ENCODE data around the gene TANK. TPM values are rescaled to one million over a fixed set of nuclear protein-coding genes. Genes with fewer than 3 reads are reported as not detected.

TANK gene
- total and polyA plus RNA-seq, 2 of the 8 experiments (the other 6 are each of a cell fraction or from before 2014, with no cell fraction given), result 7.0 to 26.1 TPM

DNA sequence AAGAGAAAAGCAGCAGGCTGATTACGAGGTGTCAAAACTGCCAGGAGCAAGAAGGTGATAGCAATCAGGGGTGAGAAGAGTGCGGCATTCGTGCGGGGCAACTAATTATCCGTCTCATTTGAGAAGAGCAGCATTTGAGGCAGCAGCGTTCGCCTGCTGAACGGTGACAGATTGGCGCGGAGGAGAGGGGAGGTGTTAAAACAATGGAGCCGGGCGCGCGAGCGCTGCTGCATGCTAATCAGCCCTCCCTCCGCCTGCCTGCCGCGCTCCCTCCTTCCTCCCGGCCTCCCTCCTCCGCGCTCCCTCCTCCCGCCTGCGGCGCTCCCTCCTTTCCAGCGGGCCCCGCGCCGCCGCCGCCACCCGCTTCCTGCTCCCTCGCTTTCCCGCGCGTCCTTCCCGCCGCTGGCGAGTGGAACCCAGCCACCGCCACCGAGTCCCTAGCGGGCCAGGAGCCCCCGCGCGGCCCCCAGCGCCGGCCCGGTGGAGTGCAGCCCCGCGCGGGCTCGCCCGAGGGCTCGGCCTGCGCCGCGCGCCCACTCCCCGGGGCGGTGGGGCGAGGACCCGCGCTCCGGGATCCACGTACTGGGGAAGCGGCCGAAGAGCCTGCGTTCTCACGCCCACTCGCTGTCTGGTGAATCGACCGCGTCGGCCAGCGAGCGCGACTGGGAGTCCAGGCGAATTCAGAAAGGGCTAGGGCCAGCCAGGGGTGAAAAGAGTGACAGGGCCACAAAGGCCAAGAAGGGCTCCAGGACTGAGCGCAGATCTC lies 78.5 kb downstream of the TANK start (continued):
- TF ChIP-seq JUND (IDR thresholded peaks at IDR 0.05; ENCODE audit: low read length), result no peak

All from H1 (cell line).